Measurements from ENCODE around the gene POLH.

POLH gene

GRCh38 chr6:43635387-43636307 is 59.7 kb downstream of the POLH start, which contains the start of gene MAD2L1BP:
Gene MAD2L1BP (plus strand): TSS chr6:43635840. CDS start chr6:43635876, 36 bp downstream.
- no peak for TF ChIP-seq CTCF (IDR thresholded peaks at IDR 0.05; ENCODE audit: control extremely low read depth, extremely low read depth, low read depth, missing control alignments)
- CTCF ChIA-PET, result interaction anchor here (1.8 to 6.0 kb wide), 2 partner anchors 32 to 443 kb away, joined by 6 to 32 read pairs; no protein-coding TSS in a partner anchor
- DNase-seq (ENCODE audit: extremely low spot score), result peak; percentile 83
- POLR2A ChIA-PET, result interaction anchor here (0.5 to 1.2 kb wide), 2 partner anchors 60 to 134 kb away, joined by 3 read pairs; partner anchors contain the start of genes POLH, VEGFA and XPO5

DNA sequence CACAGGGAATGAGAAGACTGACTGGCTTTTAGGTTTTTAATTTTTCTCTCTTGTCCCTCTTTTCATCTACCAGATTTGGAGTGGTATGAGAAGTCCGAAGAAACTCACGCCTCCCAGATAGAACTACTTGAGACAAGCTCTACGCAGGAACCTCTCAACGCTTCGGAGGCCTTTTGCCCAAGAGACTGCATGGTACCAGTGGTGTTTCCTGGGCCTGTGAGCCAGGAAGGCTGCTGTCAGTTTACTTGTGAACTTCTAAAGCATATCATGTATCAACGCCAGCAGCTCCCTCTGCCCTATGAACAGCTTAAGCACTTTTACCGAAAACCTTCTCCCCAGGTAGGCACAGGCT is 60.3 kb downstream of the POLH start:
- DNase-seq (ENCODE audit: extremely low spot score), result no peak
- CTCF ChIA-PET, result interaction anchor here (1.0 to 6.0 kb wide), 5 partner anchors 9 to 442 kb away, joined by 3 to 32 read pairs (median 6); no protein-coding TSS in a partner anchor
- no peak for TF ChIP-seq CTCF (IDR thresholded peaks at IDR 0.05; ENCODE audit: control extremely low read depth, extremely low read depth, low read depth, missing control alignments)
- POLR2A ChIA-PET, result interaction anchor here (1.2 kb wide), 1 partner anchor 61 kb away, joined by 3 read pairs; the partner anchor contains the start of genes POLH and XPO5

DNA sequence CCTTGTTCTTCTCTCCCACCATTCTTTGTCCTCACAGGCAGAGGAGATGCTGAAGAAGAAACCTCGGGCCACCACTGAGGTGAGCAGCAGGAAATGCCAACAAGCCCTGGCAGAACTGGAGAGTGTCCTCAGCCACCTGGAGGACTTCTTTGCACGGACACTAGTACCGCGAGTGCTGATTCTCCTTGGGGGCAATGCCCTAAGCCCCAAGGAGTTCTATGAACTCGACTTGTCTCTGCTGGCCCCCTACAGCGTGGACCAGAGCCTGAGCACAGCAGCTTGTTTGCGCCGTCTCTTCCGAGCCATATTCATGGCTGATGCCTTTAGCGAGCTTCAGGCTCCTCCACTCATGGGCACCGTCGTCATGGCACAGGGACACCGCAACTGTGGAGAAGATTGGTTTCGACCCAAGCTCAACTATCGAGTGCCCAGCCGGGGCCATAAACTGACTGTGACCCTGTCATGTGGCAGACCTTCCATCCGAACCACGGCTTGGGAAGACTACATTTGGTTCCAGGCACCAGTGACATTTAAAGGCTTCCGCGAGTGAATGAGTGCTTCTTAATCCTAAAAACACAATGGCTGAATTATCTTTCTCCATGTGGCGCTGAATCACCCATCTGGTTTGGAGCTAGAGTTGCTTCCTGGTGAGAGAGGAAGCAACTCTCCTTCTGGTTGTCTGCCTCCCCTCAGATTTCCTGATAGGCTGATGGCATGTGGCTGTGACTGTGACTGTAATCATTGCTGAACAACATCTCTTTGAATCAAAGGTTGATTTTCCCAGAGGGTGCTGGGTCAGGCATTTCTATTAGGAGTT is 64.2 kb downstream of the POLH start:
- ChIA-PET CTCF (interaction anchor here (0.6 to 6.0 kb wide), 5 partner anchors 10 to 129 kb away, joined by 3 to 32 read pairs (median 3); no protein-coding TSS in a partner anchor), POLR2A (no interaction called here)
- no peak for DNase-seq (ENCODE audit: extremely low spot score)
- no peak for TF ChIP-seq CTCF (IDR thresholded peaks at IDR 0.05; ENCODE audit: control extremely low read depth, extremely low read depth, low read depth, missing control alignments)

- ChIA-PET POLR2A (interaction anchor here (0.5 to 0.6 kb wide), 4 partner anchors 8 to 577 kb away, joined by 6 to 7 read pairs (median 7); no protein-coding TSS in a partner anchor), CTCF (interaction anchor here (1.1 to 4.2 kb wide), 7 partner anchors 8 to 429 kb away, joined by 3 to 42 read pairs (median 5); no protein-coding TSS in a partner anchor)
- DNase-seq (ENCODE audit: extremely low spot score), result peak; percentile 81
Measured at GRCh38 chr6:43644940-43645612, 69.1 kb downstream of the POLH start, which contains the start of gene RSPH9. Gene RSPH9 (plus strand): TSS chr6:43645036. CDS start chr6:43645099, 63 bp downstream.

GRCh38 chr6:43645613-43645964 is 69.6 kb downstream of the POLH start:
- ChIA-PET POLR2A (interaction anchor here (0.5 to 0.6 kb wide), 2 partner anchors 8 to 43 kb away, joined by 7 read pairs; no protein-coding TSS in a partner anchor), CTCF (interaction anchor here (1.1 to 4.2 kb wide), 7 partner anchors 9 to 429 kb away, joined by 3 to 42 read pairs (median 5); no protein-coding TSS in a partner anchor)
- no peak for TF ChIP-seq CTCF (IDR thresholded peaks at IDR 0.05; ENCODE audit: control extremely low read depth, extremely low read depth, low read depth, missing control alignments)
- DNase-seq (ENCODE audit: extremely low spot score), result no peak

More at GRCh38 chr6:43644940-43645612, 69.1 kb downstream of the POLH start, which contains the start of gene RSPH9:
- TF ChIP-seq CTCF (IDR thresholded peaks at IDR 0.05; ENCODE audit: control extremely low read depth, extremely low read depth, low read depth, missing control alignments), result no peak
